Activated CD8-positive, alpha-beta memory T cell treated with anti-CD3 and anti-CD28 coated beads, Interleukin-2, amount 50 U/mL, for 1 hour (primary cell): ENCODE data around the gene PDE10A.

Source experiments
- DNase-seq: peaks from one replicate; pipeline ENCODE4 v3.0.0-alpha.2; 2020; ENCODE audit errors: extremely low read depth

Gene PDE10A

DNA sequence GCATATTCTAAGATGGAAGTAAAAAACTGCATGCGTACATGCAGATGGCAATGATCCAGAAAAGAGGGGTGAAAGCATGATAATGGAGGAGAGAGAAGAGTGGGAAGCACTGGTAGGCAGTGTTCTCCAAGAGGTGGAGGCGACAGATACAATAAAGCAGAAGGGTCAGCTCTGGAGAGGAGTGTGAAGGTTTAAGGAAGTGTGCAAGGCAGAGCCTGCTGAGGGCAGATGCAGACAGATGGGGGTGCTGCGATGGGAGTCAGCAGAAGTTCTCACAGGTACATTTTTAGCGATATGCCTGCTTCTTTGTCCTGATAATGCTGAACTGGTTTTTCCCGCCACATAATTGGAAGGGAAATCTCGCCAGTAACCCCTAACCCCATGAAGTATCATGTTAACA lies 272.6 kb downstream of the PDE10A start:
- no peak for DNase-seq

DNA sequence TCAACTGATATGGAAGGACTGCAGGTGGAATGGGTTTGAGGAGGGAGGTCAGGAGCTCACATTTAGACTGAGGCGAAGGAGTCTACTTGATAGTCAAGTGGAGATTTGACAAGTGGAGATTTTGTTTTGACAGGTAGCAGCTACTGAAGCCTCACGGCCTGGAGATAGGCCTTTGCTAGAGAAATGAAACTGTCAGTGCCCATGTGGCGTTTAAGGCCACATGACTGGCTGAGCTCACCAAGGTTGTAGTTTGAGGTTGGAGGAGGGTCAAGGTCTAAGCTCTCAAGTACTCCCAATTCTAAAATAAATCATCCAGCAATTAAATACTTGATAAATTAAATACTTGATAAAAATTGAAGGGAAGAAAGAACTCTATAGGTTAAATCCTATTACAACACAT lies 273.5 kb downstream of the PDE10A start:
- DNase-seq = no peak

DNA sequence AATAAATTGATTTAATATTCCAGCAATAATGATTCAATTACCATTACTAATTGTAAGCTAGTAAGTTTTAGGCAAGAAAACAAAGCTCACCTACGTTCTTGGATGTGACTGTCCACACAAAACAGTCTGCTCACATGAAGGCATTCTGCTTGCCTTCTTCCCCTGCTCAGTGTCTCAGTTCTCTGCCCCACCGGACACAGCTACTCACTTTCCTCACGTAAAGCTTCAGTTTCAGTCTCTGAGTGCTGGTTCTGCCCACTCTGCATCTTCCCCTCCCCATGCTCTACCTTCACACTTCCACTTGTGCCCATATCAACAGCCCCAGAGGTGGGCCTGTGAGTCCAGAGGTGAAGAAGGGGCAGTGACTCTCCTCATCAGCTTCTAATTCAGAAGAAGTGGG lies 279.7 kb downstream of the PDE10A start:
- no peak for DNase-seq

DNA sequence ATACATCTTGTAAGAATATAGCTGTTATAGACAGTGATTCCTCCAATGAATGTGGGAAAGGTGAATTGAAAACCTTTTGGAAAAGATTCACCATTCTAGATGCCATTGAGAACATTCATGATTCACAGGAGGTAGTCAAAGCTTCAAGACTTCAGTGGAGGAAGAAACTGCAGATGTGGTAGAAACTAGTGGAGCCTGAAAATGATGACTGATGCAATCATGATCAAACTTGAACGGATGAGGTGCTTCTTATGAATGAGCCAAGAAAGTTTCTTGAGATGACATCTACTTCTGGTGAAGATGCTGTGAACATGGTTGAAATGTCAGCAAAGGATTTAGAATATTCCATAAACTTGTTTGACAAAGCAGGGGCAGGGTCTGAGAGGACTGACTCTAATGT lies 286.9 kb downstream of the PDE10A start:
- no peak for DNase-seq

DNA sequence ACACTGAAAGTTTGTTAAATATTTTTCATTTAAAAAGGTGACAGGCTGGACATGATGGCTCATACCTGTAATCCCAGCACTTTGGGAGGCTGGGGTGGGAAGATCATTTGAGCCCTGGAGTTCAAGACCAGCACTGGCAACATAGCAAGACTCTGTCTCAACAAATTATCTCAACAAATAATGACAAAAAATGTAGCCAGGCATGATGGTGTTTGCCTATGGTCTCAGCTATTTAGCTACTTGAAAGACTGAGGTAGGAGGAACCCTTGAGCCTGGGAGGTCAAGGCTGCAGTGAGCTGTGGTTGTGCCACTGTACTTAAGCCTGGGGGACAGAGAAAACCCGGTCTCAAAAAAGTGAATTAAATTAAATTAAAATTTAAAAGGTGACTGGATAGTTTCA lies 297.7 kb downstream of the PDE10A start:
- no peak for DNase-seq

DNA sequence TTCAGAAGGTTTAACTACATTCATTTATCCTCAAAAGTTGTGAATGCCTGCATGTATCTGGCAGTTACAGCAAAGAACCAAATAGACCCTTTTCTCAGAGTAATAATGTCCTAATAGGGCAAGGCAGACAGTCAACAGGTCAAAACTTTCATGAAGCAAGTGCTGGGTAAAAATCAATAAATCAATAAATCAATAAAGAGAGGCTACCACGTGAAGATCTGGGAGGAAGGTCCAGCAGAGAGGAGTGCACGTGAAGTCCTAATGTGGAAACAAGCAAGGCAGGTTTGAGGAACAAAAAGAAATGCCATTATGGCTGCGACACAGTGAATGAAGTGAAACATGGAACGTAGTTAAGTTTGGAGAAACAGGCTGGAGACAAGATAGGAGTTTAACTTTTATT lies 317.3 kb downstream of the PDE10A start:
- DNase-seq = no peak

DNA sequence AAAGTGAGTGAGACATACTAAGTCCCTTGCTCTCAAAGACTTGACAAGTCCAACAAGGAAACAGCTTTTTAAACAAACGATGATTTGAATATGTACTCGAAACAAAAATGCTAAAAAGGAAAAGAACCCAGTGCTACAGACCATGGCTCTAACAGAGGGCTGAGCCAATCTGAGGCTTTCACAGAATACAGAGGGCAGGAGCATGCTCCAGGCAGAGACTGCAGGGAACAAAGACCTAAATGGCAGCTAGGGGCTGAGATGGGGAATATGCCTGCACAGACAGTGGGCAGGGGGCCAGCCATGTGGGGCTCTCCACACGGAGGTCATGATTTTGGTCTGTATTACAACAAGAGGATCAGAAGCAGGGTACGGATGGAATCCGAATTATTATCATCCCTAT lies 322.5 kb downstream of the PDE10A start:
- no peak for DNase-seq

DNA sequence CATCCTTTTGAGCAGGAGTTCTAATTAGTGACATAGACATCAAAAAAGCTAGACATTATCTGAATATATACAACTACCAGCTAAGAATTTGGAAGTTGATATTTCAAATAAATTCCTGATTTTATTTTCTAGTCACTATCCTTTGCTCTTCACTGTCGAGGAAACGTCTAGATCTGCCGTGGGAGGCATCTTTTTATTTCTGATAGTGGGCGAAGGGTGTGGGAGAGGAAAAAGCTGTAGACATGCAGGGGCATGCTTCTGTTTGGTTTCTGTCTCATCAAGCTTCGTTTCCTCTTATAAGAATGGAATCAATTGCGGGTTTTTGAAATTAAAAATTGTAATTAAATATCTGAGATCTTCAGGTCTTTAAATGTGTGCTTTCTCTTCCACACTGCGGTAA lies 337.4 kb downstream of the PDE10A start:
- DNase-seq = no peak

DNA sequence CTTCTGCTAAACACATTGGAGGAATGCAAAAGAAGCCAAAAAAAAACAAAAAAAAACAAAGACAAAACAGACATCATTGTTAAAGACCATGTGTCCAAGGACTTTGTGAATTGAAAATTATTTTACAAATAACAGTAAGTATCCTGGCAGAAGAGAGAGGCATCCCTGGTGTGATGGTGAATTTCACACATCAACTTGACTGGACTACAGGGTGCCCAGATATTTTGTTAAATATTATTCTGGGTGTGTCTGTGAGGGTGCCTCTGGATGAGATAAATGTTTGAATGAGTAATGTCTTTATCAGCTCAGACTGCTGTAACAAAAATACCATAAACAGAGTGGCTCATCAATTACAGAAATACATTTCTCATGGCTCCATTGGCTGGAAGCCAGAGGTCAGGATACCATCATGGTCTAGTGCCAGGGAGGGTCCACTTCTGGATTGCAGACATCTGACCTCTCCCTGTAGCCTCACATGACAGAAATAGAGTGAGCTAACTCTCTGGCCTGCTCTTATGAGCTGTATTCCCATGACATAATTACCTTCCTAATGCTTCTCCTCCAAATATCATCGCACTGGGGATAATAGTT lies 341.4 kb downstream of the PDE10A start:
- no peak for DNase-seq

DNA sequence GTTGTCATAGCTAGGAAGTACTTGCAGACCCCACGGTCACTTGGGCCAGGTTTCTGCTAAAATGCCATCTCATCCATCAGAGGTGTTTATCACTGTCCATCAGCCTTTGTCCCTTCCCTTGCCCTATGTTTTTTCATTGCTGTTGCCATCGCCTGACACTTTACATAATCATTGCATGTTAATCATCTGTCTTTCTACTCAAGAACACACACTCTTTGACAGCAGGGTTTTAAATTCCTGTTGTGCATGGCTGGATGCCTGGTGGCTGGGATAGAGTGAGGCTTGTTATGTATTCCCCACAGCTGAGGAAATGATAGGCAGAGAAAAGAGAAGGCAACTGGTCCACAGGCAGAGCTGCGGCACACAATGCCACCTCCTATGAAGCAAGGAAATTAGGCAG lies 341.9 kb downstream of the PDE10A start:
- no peak for DNase-seq

DNA sequence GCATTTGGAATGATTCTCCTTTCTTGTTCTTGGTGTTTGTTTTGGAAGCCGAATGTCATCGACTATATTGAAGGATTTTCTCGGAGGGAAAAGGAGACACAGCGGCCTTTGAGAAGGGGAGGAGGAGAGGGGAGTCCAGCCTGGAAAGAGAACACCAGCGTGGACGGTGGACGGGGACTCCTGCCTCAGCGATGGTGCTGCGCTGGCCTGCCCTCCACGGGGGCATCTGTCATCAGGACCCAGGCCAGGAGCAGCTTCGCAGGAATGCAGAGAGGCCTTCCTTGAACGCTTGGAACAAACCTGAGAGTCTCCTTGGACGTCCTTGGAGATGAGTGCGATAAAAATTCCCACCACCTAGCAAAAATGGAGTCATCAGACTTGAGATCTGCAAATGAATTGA lies 345.3 kb downstream of the PDE10A start:
- no peak for DNase-seq

DNA sequence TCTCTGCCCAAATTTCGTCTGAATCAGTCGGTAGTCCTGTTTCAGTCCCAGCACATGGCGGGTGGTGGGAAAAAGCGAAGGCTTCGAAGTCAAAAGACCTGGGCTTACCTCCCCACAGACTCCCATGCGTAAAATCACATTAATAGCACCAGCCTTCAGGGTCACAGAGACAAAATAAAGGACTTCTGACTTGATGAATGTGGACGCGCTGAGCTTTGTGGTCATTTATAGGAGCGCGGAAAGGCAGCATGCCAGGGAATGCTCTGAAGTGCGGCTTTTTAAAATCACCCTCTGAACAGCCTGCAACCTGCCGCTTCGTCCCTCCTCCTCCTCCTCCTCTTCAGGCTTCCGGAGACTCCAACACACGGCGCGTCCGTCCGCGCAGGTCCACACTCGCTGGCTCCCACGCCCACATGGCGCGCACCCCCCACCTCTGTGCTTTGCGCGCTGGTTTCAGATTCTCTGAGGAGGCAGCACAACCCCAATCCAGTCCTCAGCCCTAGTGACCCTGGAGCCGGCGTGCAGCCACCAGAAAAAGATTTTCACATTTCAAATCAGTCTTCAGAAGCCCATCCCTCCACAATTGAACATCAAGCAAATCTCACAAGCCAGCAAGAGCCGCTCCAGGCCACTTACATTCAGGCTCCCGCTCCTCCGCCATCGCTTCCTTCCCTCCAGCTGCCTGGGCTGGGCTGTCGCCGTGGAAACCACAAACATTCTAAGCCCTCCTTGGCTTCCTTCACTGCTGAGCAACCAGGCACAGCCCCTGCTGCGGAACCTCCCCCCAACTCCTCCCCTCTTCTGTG lies 353.9 kb downstream of the PDE10A start, which contains the start of gene C6orf118:
Gene C6orf118, minus strand, starts transcription at position 680 of the 806 bp plus-strand sequence. Its CDS starts 19 bp downstream, at position 661.
- no peak for DNase-seq

DNA sequence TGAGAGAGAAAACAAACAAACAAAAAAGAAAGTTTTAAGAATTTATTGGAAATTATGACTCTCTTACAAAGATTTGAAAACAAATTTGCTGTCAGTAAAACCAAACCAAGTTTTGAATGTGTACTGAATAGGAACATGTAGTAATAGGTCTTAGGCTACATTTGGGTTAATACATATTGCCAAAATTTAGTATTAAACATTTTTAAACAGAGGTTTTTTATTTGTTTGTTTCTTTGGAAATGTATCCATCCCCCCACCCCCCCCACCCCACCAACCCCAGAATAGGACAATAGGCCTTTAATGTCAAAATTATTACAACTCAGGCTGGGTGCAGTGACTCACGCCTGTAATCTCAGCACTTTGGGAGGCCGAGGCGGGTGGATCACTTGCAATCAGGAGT lies 356.1 kb downstream of the PDE10A start:
- no peak for DNase-seq

DNA sequence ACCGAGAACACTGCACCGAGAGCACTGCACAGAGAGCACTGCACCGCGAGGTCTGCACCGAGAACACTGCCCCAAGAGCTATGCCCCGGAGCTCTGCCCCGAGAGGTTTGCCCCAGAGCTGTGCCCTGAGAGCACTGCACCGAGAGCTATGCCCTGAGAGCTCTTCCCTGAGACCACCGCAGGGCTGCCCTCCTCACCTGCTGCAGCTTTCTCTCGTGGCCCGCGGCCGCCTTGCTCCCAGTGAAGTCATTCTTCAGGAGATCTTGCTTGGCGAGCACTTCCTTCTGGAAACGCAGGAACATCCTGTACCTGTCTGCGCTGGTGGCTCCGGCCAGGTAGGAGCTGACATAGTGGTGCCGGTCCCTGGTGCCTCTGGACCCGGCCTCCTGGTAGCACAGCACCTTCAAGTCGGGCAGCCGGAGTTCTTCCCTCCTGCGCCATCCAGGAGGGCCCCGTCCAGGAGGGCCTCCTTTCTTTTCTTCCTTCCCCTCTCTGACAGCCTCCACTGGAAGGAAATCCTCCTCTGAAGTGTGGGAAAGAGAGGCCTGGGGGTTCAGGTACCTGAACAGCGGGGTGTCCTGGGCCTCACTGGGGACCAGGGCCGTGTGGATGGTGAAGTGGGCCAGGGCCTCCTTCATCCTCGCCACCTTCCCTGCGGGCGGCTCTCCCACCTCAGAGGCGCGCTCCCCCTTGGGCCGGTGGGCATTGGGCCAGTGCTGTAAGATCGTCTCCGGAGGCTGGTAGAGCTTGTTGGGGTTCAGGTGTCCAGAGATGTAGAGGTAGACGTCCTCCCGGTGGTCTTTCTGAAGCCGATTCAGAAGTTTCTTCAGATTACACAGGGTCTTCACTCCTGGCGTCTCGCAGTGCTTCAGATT lies 361.4 kb downstream of the PDE10A start:
- DNase-seq = no peak

DNA sequence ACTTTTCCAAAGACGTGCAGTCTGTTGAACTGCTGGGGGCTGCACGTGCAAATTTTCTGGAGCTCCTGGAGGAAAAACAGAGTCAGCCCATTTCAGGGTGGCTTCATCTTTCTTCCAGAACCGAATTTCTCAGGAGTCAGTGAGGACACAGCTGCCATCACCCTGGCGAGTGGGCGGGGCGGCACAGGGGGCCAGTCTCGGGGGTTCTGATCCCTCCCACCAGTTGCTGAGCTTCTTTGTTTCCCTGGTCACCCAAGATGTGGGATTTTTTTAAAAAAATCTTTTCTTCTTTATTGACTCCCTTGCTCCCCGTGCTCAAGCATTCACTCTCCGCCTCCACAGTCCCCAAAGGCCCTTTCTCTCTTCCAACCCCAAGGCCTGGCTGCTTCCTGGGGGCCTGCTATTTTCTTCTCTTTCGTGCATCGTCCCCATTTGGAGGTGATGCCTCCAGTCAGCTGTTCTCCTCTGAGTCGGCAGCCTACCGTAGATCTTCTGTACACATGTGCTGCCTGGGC lies 362.6 kb downstream of the PDE10A start:
- DNase-seq = no peak

DNA sequence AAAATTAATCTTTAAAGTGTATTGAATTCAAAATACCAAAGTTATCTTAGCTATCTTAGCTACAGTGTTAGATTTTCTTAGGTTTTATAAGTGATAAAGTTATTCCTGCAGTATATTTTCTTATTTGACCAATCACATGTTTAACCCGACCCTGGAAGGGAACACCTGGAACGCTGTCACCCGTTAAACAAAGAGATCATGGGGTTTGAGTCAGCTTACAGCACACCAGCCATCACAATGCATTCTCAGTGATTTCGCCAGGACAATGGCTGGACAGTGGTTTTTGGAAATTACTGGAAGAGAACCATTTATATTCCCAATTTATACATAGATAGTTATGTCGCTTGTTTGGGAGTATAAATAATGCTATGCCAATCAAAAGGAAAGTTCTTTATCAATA lies 364.2 kb downstream of the PDE10A start:
- DNase-seq = no peak

DNA sequence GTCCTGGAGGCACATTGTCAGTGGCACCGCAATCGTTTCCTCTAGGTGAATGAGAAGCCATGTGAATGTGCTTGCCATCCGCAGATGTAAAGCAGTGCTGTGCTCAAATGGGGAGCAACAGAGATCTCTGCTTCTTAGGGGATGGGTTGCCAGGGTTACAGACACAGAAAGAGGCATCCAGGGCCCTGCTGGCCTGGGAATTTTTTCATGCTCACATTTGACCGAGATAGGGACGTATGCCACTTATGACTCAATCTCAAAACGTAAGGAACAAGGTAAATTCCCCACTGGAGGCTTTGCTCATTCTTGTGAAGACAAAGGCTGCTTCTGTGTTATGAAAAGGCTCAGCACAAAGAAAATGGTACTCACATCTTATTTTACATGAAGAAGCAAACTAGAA lies 364.6 kb downstream of the PDE10A start:
- DNase-seq = no peak

DNA sequence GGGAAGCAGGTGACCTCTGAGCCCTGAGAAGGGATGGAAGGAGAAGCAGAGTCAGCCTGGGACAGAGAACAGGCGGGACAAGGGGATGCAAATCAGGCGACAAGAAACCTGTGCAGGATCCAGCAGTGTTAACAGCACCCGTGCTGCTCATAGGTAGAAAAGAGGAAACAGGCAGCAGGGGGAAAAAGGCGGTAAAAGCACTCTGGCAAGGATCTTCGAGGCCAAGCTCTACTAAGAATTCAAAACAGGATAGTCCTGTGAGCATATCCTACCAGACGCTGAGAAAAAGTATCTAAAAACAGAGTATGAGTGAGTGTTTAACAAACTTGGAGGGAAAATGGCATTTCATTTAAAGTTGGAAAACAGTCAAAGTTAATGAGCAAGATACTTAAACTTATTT lies 370.4 kb downstream of the PDE10A start:
- no peak for DNase-seq
